Measurements from ENCODE around the gene SGCA. TPM values are rescaled to one million over a fixed set of nuclear protein-coding genes. Genes with fewer than 3 reads are reported as not detected.

Gene SGCA
- total RNA-seq, 2 donors from 2014 or later = 0.51 to 2.6 TPM

DNA sequence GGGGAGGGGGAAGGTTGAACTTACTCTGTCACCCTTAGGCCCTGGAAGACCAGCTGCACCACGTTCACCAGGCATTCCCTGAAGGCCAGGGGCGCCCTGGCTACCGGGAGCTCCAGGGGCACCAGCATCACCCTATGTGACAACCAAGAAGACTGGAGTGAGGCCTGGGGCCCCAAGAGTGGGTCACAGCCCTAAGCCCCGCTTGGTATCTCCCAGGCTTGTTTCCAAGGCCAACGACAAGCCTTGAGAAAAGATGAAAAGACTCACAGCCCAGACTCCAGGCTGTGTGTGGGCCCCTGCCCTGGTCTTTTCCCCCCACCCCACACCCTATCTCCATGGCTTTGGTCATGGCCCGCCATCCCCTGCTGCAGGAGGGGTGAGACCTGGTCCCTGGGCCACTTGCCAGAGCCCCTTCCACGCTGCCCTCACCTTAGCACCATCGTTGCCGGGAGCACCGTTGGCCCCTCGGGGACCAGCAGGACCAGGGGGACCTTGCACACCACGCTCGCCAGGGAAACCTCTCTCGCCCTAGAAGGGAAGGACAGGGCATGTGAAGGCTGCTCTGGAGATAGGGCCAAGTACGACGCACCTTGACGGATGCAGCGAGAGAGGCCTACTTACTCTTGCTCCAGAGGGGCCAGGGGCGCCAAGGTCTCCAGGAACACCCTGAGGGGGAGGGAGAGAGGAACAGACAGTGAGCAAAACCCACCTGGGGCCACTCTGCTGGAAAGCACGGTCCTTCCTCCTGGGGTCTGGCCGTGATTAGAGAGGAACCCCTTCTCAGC is 25.7 kb downstream of the SGCA start:
- Histone ChIP-seq H3K36me3 (ENCODE audit: control insufficient read depth, insufficient read depth, low read length) (peaks cover 15% of the 10 kb centered on the region), H3K27ac (ENCODE audit: low read depth, low read length) (no peak overlapping the region), H3K4me3 (ENCODE audit: low read length) (no peak overlapping the region), H3K9me3 (ENCODE audit: control insufficient read depth, low read length) (no peaks in the 10 kb centered on the region), H3K9ac (ENCODE audit: extremely low read depth, low read length, poor library complexity, severe bottlenecking) (no peak overlapping the region), H3K4me1 (ENCODE audit: control insufficient read depth, insufficient read depth, low read length) (no peaks in the 10 kb centered on the region), H3K27me3 (ENCODE audit: control insufficient read depth, insufficient read depth, low read length, poor library complexity, severe bottlenecking) (no peaks in the 10 kb centered on the region)
- Mint-ChIP-seq H3K27me3 (ENCODE audit: insufficient read depth) (no peaks in the 10 kb centered on the region), H3K27ac (no peak overlapping the region), H3K36me3 (ENCODE audit: low read depth) (peaks cover 37% of the 10 kb centered on the region), H3K4me1 (no peaks in the 10 kb centered on the region), H3K9me3 (no peaks in the 10 kb centered on the region), H3K4me3 (no peak overlapping the region)
- TF ChIP-seq, protein P1, sequence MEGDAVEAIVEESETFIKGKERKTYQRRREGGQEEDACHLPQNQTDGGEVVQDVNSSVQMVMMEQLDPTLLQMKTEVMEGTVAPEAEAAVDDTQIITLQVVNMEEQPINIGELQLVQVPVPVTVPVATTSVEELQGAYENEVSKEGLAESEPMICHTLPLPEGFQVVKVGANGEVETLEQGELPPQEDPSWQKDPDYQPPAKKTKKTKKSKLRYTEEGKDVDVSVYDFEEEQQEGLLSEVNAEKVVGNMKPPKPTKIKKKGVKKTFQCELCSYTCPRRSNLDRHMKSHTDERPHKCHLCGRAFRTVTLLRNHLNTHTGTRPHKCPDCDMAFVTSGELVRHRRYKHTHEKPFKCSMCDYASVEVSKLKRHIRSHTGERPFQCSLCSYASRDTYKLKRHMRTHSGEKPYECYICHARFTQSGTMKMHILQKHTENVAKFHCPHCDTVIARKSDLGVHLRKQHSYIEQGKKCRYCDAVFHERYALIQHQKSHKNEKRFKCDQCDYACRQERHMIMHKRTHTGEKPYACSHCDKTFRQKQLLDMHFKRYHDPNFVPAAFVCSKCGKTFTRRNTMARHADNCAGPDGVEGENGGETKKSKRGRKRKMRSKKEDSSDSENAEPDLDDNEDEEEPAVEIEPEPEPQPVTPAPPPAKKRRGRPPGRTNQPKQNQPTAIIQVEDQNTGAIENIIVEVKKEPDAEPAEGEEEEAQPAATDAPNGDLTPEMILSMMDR (conservative IDR thresholded peaks at IDR 0.05) = no peak
- WGBS, 2 experiments (ENCODE audit: insufficient coverage in 1 of 2, insufficient read length in 1 of 2) = 83 to 88% methylated on average over 10 to 21 of the region's 21 CpGs
- DNase-seq = no peak

DNA sequence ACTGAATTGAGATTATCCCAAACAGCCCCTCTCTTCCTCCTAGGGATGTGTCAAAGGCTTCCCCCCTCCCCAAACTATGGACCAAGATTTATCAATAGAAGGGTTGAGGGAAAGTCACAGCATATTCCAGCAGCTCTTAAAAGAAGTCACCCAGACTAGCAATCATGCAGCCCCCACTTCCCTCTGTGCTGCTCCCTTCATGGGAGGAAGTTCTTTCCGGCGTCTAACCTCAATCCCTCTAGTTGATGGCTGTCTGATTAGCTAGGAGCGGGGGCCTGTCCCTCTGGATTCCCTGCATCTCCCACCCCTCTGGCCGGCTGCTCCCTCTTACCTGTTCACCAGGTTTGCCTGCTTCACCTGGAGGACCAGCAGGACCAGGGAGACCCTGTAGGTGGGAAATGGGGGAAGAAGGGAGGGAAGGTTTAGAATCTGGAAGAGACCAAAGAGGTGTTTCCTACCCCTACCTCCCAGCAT is 26.4 kb downstream of the SGCA start:
- no peak for DNase-seq
- Histone ChIP-seq H3K9me3 (ENCODE audit: control insufficient read depth, low read length) (no peaks in the 10 kb centered on the region), H3K36me3 (ENCODE audit: control insufficient read depth, insufficient read depth, low read length) (peaks cover 15% of the 10 kb centered on the region), H3K27me3 (ENCODE audit: control insufficient read depth, insufficient read depth, low read length, poor library complexity, severe bottlenecking) (no peaks in the 10 kb centered on the region), H3K4me1 (ENCODE audit: control insufficient read depth, insufficient read depth, low read length) (no peaks in the 10 kb centered on the region), H3K4me3 (ENCODE audit: low read length) (no peak overlapping the region), H3K27ac (ENCODE audit: low read depth, low read length) (no peak overlapping the region), H3K9ac (ENCODE audit: extremely low read depth, low read length, poor library complexity, severe bottlenecking) (no peak overlapping the region)
- TF ChIP-seq, protein P1 (conservative IDR thresholded peaks at IDR 0.05) = no peak
- no peak overlapping the region for H3K27ac Mint-ChIP-seq
- H3K27me3 Mint-ChIP-seq (ENCODE audit: insufficient read depth) = no peaks in the 10 kb centered on the region
- H3K36me3 Mint-ChIP-seq (ENCODE audit: low read depth) = peaks cover 36% of the 10 kb centered on the region
- H3K4me3 Mint-ChIP-seq = no peak overlapping the region
- no peaks in the 10 kb centered on the region for H3K4me1 Mint-ChIP-seq
- H3K9me3 Mint-ChIP-seq = no peaks in the 10 kb centered on the region
- 85 to 88% methylated on average over 2 to 4 of the region's 4 CpGs for WGBS, 2 experiments (ENCODE audit: insufficient coverage in 1 of 2, insufficient read length in 1 of 2)

DNA sequence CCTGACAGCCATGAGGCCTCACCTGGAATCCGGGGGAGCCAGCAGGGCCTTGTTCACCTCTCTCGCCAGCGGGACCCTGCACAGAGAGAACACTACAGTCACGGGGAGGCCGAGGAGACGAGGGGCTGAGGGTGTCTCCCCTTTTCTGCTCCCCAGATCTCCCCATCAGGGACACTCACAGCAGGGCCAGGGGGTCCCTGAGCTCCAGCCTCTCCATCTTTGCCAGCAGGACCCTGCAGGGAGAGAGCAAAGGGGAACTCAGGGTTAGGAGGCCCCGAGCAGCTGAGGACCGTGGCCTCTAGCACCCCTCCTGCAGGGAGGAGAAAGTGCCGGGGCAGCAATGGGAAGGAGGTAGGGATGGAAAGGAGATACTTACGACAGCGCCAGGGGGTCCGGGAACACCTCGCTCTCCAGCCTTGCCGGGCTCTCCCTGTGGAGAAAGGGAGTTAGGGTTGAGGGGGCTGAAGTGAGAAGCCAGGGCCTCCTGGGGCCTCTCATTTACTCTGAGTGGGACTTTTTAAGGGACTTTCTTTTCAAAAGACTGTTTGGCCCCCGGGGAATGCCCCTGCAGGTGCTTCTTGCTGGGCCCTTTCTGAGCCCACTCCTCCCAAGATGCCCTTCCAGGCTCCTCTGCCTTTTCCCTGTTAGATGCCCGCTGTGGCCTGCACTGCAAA is 26.9 kb downstream of the SGCA start:
- Mint-ChIP-seq H3K27me3 (ENCODE audit: insufficient read depth) (no peaks in the 10 kb centered on the region), H3K4me1 (no peaks in the 10 kb centered on the region), H3K4me3 (no peak overlapping the region), H3K9me3 (no peaks in the 10 kb centered on the region), H3K27ac (no peak overlapping the region), H3K36me3 (ENCODE audit: low read depth) (peaks cover 36% of the 10 kb centered on the region)
- Histone ChIP-seq H3K4me1 (ENCODE audit: control insufficient read depth, insufficient read depth, low read length) (no peaks in the 10 kb centered on the region), H3K4me3 (ENCODE audit: low read length) (no peak overlapping the region), H3K27me3 (ENCODE audit: control insufficient read depth, insufficient read depth, low read length, poor library complexity, severe bottlenecking) (no peaks in the 10 kb centered on the region), H3K9me3 (ENCODE audit: control insufficient read depth, low read length) (no peaks in the 10 kb centered on the region), H3K9ac (ENCODE audit: extremely low read depth, low read length, poor library complexity, severe bottlenecking) (no peak overlapping the region), H3K36me3 (ENCODE audit: control insufficient read depth, insufficient read depth, low read length) (peaks cover 15% of the 10 kb centered on the region), H3K27ac (ENCODE audit: low read depth, low read length) (no peak overlapping the region)
- no peak for DNase-seq
- 89 to 92% methylated on average over 11 to 16 of the region's 16 CpGs for WGBS, 2 experiments (ENCODE audit: insufficient coverage in 1 of 2, insufficient read length in 1 of 2)
- TF ChIP-seq, protein P1 (conservative IDR thresholded peaks at IDR 0.05) = no peak

All from endodermal cell (in vitro differentiated cells).